ENCODE measurements around the gene MND1.

- no peak for TF ChIP-seq POU6F1 (CRISPR knock-in tag; IDR thresholded peaks at IDR 0.05; ENCODE audit: borderline replicate concordance, low read depth)
- no peak for TF ChIP-seq CSDC2 (CRISPR knock-in tag; IDR thresholded peaks at IDR 0.05)
- TF ChIP-seq ZFP30 (CRISPR knock-in tag; IDR thresholded peaks at IDR 0.05): no peak
- no peak for TF ChIP-seq CREB5 (CRISPR knock-in tag; IDR thresholded peaks at IDR 0.05; ENCODE audit: low read depth)
- TF ChIP-seq TSHZ2 (CRISPR knock-in tag; IDR thresholded peaks at IDR 0.05): no peak
- TF ChIP-seq SNAI2 (CRISPR knock-in tag; IDR thresholded peaks at IDR 0.05): no peak
- TF ChIP-seq PATZ1 (CRISPR knock-in tag; IDR thresholded peaks at IDR 0.05; ENCODE audit: borderline replicate concordance): no peak
- no peak for TF ChIP-seq ZFP3 (CRISPR knock-in tag; IDR thresholded peaks at IDR 0.05)
- TF ChIP-seq TCF4 (CRISPR knock-in tag; IDR thresholded peaks at IDR 0.05; ENCODE audit: borderline replicate concordance): no peak
- TF ChIP-seq ZNF70 (CRISPR knock-in tag; IDR thresholded peaks at IDR 0.05): no peak
- no peak for TF ChIP-seq BACH2 (CRISPR knock-in tag; IDR thresholded peaks at IDR 0.05; ENCODE audit: borderline replicate concordance)
- no peak for TF ChIP-seq RARB (CRISPR knock-in tag; IDR thresholded peaks at IDR 0.05)
- no peak for TF ChIP-seq ARNTL (CRISPR knock-in tag; IDR thresholded peaks at IDR 0.05; ENCODE audit: borderline replicate concordance, low read depth)
Measured at GRCh38 chr4:153332936-153333335, 11.6 kb upstream of the MND1 start.
